Adipocyte (in vitro differentiated cells): ENCODE measurements around the gene C11orf65.

ENCODE experiments used
- DNase-seq: peaks from one replicate; pipeline ENCODE4 v3.0.0-alpha.2; 2015; ENCODE audit warnings: low read depth
- H3K27me3 ChIP-seq: replicated peaks from 2 replicates; pipeline ENCODE4 v1.7.0; 2013; ENCODE audit warnings: mild to moderate bottlenecking, low read length, moderate library complexity; ENCODE audit not compliant: control insufficient read depth, insufficient read depth
- H3K36me3 ChIP-seq: 2 replicates; pipeline ENCODE4 v1.7.0; 2013; ENCODE audit warnings: low read length, mild to moderate bottlenecking, moderate library complexity; ENCODE audit not compliant: control insufficient read depth, insufficient read depth, severe bottlenecking
- H3K4me1 ChIP-seq: 2 replicates; pipeline ENCODE4 v1.7.0; 2013; ENCODE audit warnings: mild to moderate bottlenecking, low read length, moderate library complexity; ENCODE audit not compliant: control insufficient read depth, insufficient read depth
- H3K4me3 ChIP-seq: 2 replicates; pipeline ENCODE4 v1.7.0; 2013; ENCODE audit warnings: mild to moderate bottlenecking, low read length, moderate library complexity
- H3K9ac ChIP-seq: 2 replicates; pipeline ENCODE4 v1.7.0; 2013; ENCODE audit warnings: mild to moderate bottlenecking, low read length, moderate library complexity
- H3K9me3 ChIP-seq: 2 replicates; pipeline ENCODE4 v1.7.0; 2013; ENCODE audit warnings: mild to moderate bottlenecking, low read length, moderate library complexity; ENCODE audit not compliant: control insufficient read depth

The C11orf65 gene

DNA sequence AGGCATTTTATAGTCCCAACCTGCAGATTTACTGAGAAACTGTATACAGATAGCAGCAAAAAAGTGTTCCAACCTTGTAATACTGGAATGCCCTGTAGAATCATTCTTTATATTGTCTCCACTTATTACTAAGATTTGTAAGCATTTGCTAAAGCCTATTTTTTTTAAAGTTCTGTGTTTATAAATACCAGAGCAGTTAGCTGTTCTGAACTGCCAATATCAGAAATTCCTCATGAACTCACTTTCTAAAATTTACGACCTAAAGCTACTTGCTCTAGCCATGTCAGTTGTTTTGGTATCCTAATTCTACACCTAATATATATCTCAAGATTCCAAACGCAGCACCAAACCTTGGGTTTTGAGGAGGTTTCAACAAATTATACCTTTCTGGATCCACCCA is 103.2 kb downstream of the C11orf65 start:
- Histone ChIP-seq H3K4me3 (no peak overlapping the region), H3K9ac (peak overlapping the region; percentile 18), H3K4me1 (peaks cover 32% of the 10 kb centered on the region), H3K9me3 (no peaks in the 10 kb centered on the region), H3K36me3 (peaks cover 5% of the 10 kb centered on the region), H3K27me3 (no peaks in the 10 kb centered on the region)
- peak; percentile 53 for DNase-seq

DNA sequence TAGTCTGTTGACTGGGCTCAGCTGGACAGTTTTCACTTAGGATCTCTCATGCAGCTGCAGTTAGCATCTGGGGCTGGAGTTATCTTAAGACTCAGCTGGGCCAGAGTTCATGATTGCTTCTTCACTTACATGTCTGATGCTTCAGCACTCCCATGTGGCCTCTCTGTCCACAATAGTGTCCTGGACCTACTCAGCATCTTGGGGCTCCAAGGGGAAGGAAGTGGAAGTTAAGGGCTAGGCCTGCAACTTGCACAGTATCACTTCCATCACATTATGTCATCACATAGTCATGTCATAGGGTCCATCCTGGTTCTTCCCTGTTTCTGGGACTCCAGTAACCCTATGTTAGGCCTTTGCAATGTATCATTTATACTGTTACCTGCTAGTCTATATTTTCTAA is 115.9 kb downstream of the C11orf65 start:
- H3K9me3 ChIP-seq, result no peaks in the 10 kb centered on the region
- no peaks in the 10 kb centered on the region for H3K4me1 ChIP-seq
- no peak overlapping the region for H3K4me3 ChIP-seq
- no peak overlapping the region for H3K9ac ChIP-seq
- H3K27me3 ChIP-seq, result no peaks in the 10 kb centered on the region
- no peak for DNase-seq
- H3K36me3 ChIP-seq, result peaks cover 66% of the 10 kb centered on the region

DNA sequence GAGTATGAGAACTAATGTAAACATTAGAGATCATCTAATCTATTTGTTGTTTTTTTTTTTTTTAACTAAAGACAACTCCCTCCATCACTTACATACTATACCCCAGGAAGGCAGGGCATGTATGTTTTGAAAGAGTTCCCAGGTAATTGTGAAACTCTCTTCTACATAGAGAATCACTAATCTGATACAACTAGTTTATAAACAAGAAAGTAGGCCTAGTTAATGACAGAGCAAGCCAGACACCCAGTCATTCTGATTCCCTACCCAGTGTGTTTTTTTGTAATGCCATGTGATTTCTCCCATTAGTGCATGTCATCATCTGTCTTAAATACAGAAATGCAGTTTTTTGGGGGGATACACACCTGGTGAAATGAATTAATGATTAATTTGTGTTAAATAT is 120.9 kb downstream of the C11orf65 start:
- no peaks in the 10 kb centered on the region for H3K27me3 ChIP-seq
- no peaks in the 10 kb centered on the region for H3K4me1 ChIP-seq
- H3K4me3 ChIP-seq, result no peak overlapping the region
- no peak overlapping the region for H3K9ac ChIP-seq
- H3K9me3 ChIP-seq, result no peaks in the 10 kb centered on the region
- H3K36me3 ChIP-seq, result peaks cover 32% of the 10 kb centered on the region
- DNase-seq, result no peak

DNA sequence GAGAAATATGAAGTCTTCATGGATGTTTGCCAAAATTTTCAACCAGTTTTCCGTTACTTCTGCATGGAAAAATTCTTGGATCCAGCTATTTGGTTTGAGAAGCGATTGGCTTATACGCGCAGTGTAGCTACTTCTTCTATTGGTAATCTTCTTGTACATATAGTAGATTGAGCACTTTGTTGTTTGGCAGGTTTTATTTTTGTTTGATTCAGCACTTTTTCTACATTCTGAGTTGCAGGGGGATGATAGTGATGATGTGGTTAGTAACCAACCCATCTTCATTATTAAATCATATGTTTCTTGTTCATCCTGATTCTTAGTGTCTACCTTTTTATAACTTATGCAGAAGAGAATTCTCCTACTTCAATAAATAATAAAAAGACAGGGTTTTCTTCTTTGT is 121.6 kb downstream of the C11orf65 start:
- H3K9ac ChIP-seq, result no peak overlapping the region

DNA sequence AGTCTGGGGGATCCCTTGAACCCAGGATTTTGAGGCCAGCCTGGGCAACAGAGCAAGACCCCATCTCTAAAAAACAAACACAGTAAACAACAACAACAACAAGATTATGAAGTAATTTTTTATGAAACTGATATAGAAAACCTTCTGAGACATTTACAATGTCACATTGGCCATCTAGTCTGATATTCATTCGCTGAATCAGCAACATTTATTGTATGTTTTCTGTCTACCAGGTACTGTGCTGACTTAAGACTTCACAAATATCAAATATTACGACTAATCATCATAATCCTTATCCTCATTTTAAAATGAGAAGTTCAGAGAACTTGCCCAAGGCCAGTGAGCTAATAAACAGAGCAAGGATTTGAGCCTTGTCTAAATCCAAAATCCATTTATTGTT is 123.6 kb downstream of the C11orf65 start:
- DNase-seq, result no peak
- H3K9ac ChIP-seq, result no peak overlapping the region
- H3K4me3 ChIP-seq, result no peak overlapping the region
- no peaks in the 10 kb centered on the region for H3K9me3 ChIP-seq
- peaks cover 10% of the 10 kb centered on the region for H3K36me3 ChIP-seq
- H3K27me3 ChIP-seq, result no peaks in the 10 kb centered on the region
- H3K4me1 ChIP-seq, result no peaks in the 10 kb centered on the region

More for the DNA sequence above, 121.6 kb downstream of the C11orf65 start:
- no peak for DNase-seq
- H3K4me1 ChIP-seq, result no peaks in the 10 kb centered on the region
- no peaks in the 10 kb centered on the region for H3K9me3 ChIP-seq
- no peaks in the 10 kb centered on the region for H3K27me3 ChIP-seq
- peaks cover 25% of the 10 kb centered on the region for H3K36me3 ChIP-seq
- H3K4me3 ChIP-seq, result no peak overlapping the region

DNA sequence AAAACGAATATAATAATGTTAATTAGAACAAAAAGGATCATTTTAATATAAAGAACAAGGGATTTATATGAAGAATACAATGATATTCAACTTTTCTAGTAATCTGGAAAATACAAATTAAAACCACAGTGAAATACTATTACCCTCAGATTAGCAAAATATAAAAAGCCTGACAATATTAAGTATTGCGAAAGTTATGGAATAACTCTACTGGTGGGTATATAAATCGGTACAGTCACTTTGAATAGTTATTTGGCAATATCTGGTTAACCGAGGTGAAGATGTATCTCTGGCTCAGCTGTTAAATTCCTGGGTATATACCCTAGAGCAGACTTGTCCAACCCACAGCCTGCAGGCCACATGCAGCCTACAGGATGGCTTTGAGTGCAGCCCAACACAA is 125.7 kb downstream of the C11orf65 start:
- DNase-seq, result no peak
- Histone ChIP-seq H3K27me3 (no peaks in the 10 kb centered on the region), H3K9ac (no peak overlapping the region), H3K36me3 (peaks cover 14% of the 10 kb centered on the region), H3K4me3 (no peak overlapping the region), H3K9me3 (no peaks in the 10 kb centered on the region), H3K4me1 (no peaks in the 10 kb centered on the region)

DNA sequence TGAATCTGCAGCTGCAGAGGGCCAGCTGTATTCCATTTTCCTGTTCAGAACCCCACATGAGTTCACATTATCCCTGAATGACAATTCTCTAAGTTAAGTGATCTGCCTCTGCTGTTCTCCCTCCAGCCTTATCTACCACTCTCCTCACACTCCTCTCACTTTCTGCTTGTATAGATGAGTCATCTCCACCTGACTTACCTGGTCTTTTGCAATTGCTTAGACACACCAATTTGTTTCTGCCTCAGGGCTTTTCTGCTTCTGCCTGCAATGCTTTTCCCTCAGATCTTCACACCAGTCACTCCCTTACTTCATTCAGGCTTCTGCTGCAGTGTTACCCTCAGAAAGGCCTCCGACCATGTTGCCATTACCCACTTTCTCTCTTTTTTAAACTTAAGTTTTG is 126.4 kb downstream of the C11orf65 start:
- Histone ChIP-seq H3K4me1 (no peaks in the 10 kb centered on the region), H3K9me3 (no peaks in the 10 kb centered on the region), H3K36me3 (peaks cover 20% of the 10 kb centered on the region), H3K27me3 (no peaks in the 10 kb centered on the region), H3K4me3 (no peak overlapping the region), H3K9ac (no peak overlapping the region)
- DNase-seq, result no peak

DNA sequence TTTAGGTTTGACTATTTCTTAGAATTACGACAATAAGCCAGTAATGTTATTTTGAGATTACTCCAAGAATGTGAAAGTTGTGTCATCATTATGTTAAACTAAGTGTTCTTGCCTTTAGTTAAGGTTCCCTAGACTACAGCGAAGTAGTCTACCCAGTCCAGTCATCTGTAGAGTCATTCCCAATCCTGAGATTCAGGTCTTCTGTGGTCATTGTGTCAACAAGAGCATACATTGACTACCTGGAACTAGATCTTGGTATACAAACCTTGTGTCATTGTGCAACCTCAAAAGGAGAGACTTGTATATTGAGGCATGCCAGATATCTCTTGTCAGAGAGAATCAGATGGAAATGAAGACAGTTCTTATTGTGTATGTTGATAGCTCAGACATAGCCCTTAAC is 128.6 kb downstream of the C11orf65 start:
- Histone ChIP-seq H3K4me3 (no peak overlapping the region), H3K4me1 (no peaks in the 10 kb centered on the region), H3K27me3 (no peaks in the 10 kb centered on the region), H3K36me3 (peaks cover 42% of the 10 kb centered on the region), H3K9ac (no peak overlapping the region), H3K9me3 (no peaks in the 10 kb centered on the region)
- no peak for DNase-seq

DNA sequence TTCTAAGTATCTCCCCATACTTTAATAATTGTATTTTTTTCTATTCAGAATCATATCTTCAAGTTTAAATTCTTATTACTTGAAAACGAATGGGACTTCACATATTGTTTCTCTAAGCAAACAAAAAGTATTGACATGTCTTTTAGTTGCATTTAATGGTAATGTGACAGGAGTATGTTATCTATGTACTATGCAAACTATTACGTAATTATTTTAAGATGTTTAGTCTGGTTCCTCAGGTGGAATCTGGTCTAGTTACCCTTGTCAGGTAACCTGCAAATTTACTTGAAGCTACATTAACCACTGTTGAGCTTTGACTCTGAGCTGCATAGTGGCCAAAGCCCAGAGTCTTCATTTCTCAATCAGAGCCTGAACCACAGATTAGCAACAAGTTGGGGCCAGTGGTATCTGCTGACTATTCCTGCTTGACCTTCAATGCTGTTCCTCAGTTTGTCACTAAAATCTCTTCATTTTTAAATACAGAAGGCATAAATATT is 133.9 kb downstream of the C11orf65 start:
- no peaks in the 10 kb centered on the region for H3K4me1 ChIP-seq
- H3K9ac ChIP-seq, result no peak overlapping the region
- DNase-seq, result no peak
- no peak overlapping the region for H3K4me3 ChIP-seq
- H3K9me3 ChIP-seq, result no peaks in the 10 kb centered on the region
- peaks cover 93% of the 10 kb centered on the region for H3K36me3 ChIP-seq
- no peaks in the 10 kb centered on the region for H3K27me3 ChIP-seq
